Urinary bladder (tissue), 4 donors: Measurements from ENCODE around the gene ADPRM. TPM values are rescaled to one million over a fixed set of nuclear protein-coding genes. Genes with fewer than 3 reads are reported as not detected.
A peak's percentile ranks its signal among the peaks of the same experiment; 100 is the strongest.
"Not testable (repeated sequence)": the region's sequence is repeated elsewhere in the genome, so short reads cannot be mapped to it uniquely, and the experiment has no call there.

Experiments
- DNase-seq: peaks from one replicate; pipeline ENCODE4 v3.0.0-alpha.2; 2015; ENCODE audit errors: extremely low spot score
- H3K27ac ChIP-seq: one replicate; pipeline ENCODE4 v1.5.1; 2013; ENCODE audit warnings: low read depth, mild to moderate bottlenecking, moderate library complexity
- H3K36me3 ChIP-seq: one replicate; pipeline ENCODE4 v1.6.1; 2013; ENCODE audit warnings: mild to moderate bottlenecking, moderate library complexity; ENCODE audit not compliant: insufficient read depth
- H3K4me1 ChIP-seq: one replicate; pipeline ENCODE4 v1.6.1; 2013; ENCODE audit warnings: mild to moderate bottlenecking, moderate library complexity; ENCODE audit not compliant: insufficient read depth
- H3K4me3 ChIP-seq: one replicate; pipeline ENCODE4 v1.5.1; 2013; ENCODE audit warnings: low read depth, low read length
- WGBS: extraction: QIAGEN DNeasy Blood & Tissue Kit; methylation state at CpG from one replicate; pipeline ENCODE4 v1.1.7; 2013; 5-methylcytosine and 5-hydroxymethylcytosine counted together
- polyA plus RNA-seq: library from polyadenylated mRNA; stranded (reverse); fragments of 200-250 nt; gene quantifications from one replicate; pipeline ENCODE4 v1.2.3, GENCODE V29; 2013
- total RNA-seq: library from RNA; depleted of rRNA; stranded (reverse); fragments of >200 nt; gene quantifications from one replicate; pipeline ENCODE4 v1.2.3, GENCODE V29; 2014
- donor health status: healthy with polysubstance abuse.
- donor health status: healthy.

ADPRM gene
- total and polyA plus RNA-seq, 2 donors, result 9.9 to 17.9 TPM

- H3K27ac ChIP-seq, result no peak overlapping the region
- whole genome bisulfite sequencing, result 87% methylated on average over 11 of the region's 11 CpGs
- DNase-seq, result no peak
- H3K4me3 ChIP-seq, result no peak overlapping the region
- peaks cover 5% of the 10 kb centered on the region for H3K36me3 ChIP-seq
- H3K4me1 ChIP-seq, result no peaks in the 10 kb centered on the region
These were observed 27.3 kb downstream of the ADPRM start for GRCh38 chr17:10724546-10725195.

DNA sequence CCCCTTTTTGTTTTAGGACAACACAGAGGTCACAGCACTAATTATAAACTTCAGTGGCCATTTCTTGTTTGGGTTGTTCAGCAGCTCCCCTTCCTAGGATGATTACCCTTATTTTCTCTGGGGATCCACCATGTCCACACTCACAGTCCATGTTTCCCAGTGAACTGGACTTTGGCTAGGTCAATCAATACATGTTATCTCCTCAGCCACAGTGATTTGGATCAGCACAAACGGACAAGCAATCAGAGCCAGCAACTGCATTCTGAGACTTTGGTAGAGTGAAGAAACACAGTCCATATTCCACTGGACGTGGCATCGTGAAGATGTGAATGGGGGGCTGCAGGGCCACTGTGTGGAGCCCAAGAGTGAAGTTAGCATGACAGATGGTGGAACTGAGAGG, 27.9 kb downstream of the ADPRM start:
- no peak for DNase-seq
- H3K36me3 ChIP-seq, result peaks cover 5% of the 10 kb centered on the region
- no peaks in the 10 kb centered on the region for H3K4me1 ChIP-seq
- no peak overlapping the region for H3K27ac ChIP-seq
- 92% methylated on average over 3 of the region's 3 CpGs for WGBS
- H3K4me3 ChIP-seq, result no peak overlapping the region

DNA sequence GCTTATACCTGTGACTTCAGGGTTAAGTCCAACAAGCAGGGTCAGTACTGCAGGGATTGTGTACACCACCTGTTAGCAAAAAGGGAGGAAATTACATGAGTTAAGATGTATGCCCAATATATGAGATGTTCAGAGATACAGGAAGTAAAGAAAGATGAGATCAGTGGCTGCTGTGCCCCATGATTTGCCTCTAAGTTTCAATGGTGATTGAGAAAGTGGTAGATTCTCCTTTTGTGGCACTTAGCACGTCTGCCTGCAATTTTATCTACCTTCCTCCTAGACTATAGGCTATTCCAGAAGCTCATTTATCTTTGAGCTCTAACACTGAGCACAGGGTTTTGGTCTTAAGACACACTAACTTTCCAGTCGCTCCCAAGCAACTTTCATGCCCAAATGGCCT, 28.8 kb downstream of the ADPRM start:
- Histone ChIP-seq H3K4me3 (no peak overlapping the region), H3K27ac (no peak overlapping the region), H3K36me3 (peaks cover 5% of the 10 kb centered on the region), H3K4me1 (no peaks in the 10 kb centered on the region)
- DNase-seq, result no peak
- 62% methylated on average over 2 of the region's 2 CpGs for WGBS

DNA sequence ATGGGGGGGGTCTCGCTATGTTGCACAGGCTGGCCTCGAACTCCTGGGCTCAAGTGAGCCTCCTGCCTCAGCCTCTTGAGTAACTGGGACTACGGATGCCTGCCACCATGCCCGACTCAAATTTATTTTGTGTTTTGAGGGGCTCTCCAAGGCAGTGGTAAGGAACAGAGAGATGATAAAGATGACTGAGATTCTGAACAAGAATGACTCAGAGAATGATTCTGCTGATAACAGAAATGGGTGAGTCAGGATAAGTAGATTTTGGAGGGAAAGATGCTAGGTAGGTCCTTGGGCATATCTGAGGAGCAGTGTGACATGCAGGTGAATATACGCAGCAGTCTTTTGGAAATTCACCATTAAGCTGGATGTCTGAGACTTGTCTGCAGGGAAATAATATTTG, 29.8 kb downstream of the ADPRM start:
- Histone ChIP-seq H3K4me1 (no peaks in the 10 kb centered on the region), H3K36me3 (peaks cover 5% of the 10 kb centered on the region), H3K4me3 (no peak overlapping the region), H3K27ac (no peak overlapping the region)
- 81% methylated on average over 5 of the region's 5 CpGs for WGBS
- DNase-seq, result no peak

- Histone ChIP-seq H3K4me1 (no peaks in the 10 kb centered on the region), H3K27ac (no peak overlapping the region), H3K36me3 (peaks cover 5% of the 10 kb centered on the region), H3K4me3 (no peak overlapping the region)
- no peak for DNase-seq
- WGBS, result 95% methylated on average over 10 of the region's 10 CpGs
These were observed 31.0 kb downstream of the ADPRM start for GRCh38 chr17:10728331-10728892.

- Histone ChIP-seq H3K4me3 (peak within 1 kb of the TSS; percentile 50), H3K36me3 (peaks cover 5% of the 10 kb centered on the region), H3K27ac (peak within 1 kb of the TSS; percentile 90), H3K4me1 (no peaks in the 10 kb centered on the region)
- DNase-seq, result peak; percentile 17
- WGBS, result 1% methylated on average over 79 of the region's 79 CpGs
These were observed 32.2 kb downstream of the ADPRM start, which contains the start of gene TMEM220 for GRCh38 chr17:10729334-10730193. Gene TMEM220 (minus strand): TSS chr17:10730023. CDS start chr17:10729851, 172 bp downstream.

DNA sequence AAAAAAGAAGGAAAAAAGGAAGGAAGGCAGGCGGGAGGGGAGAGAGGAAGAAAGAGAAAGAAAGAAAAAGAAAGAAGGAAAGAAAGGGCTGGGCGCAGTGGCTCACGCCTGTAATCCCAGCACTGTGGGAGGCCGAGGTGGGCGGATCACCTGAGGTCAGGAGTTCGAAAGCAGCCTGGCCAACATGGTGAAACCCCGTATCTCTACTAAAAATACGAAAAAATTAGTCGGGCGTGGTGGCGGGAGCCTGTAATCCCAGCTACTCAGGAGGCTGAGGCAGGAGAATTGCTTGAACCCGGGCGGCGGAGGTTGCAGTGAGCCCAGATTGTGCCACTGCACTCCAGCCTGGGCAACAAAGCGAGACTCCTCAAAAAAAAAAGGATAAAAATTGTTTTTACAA, 32.9 kb downstream of the ADPRM start:
- 12% methylated on average over 15 of the region's 15 CpGs for WGBS
- not testable (repeated sequence) for H3K36me3 ChIP-seq, H3K4me1 ChIP-seq, DNase-seq, H3K27ac ChIP-seq
- H3K4me3 ChIP-seq, result peak overlapping the region; percentile 50

GRCh38 chr17:10731408-10731879, 34.0 kb downstream of the ADPRM start:
- Histone ChIP-seq H3K4me3 (no peak overlapping the region), H3K4me1 (no peaks in the 10 kb centered on the region), H3K27ac (no peak overlapping the region), H3K36me3 (no peaks in the 10 kb centered on the region)
- 90% methylated on average over 6 of the region's 6 CpGs for WGBS
- DNase-seq, result no peak

- DNase-seq, H3K4me1 ChIP-seq, H3K27ac ChIP-seq, H3K36me3 ChIP-seq, H3K4me3 ChIP-seq: not testable (repeated sequence)
- 87% methylated on average over 6 of the region's 6 CpGs for WGBS
These were observed 34.7 kb downstream of the ADPRM start for GRCh38 chr17:10732121-10732520.

DNA sequence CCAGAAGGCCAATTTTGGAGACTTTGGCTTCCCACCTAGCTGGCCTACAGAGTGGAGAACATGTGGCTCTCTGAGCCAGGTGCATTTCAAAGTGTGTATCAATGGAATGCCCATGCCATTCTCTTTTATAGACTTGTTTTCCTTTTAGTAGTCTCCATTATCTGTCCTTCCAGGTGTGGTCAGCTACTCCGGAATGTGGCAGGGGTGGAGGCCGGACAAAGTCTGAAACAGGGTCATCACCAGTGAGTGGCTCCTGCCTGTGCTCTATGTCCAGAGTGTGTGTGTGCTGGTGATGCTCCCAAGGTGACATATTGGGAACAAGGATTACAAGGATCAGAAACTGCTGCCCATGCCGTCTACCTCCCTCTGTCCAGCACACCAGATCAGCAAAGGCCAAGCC, 36.3 kb downstream of the ADPRM start:
- no peak overlapping the region for H3K27ac ChIP-seq
- H3K4me3 ChIP-seq, result no peak overlapping the region
- WGBS, result 92% methylated on average over 3 of the region's 3 CpGs
- no peaks in the 10 kb centered on the region for H3K4me1 ChIP-seq
- H3K36me3 ChIP-seq, result no peaks in the 10 kb centered on the region
- no peak for DNase-seq

GRCh38 chr17:10735251-10735650, 37.9 kb downstream of the ADPRM start:
- H3K4me1 ChIP-seq, result no peaks in the 10 kb centered on the region
- no peak overlapping the region for H3K4me3 ChIP-seq
- no peak for DNase-seq
- no peak overlapping the region for H3K27ac ChIP-seq
- WGBS, result 73% methylated on average over 2 of the region's 2 CpGs
- H3K36me3 ChIP-seq, result no peaks in the 10 kb centered on the region

DNA sequence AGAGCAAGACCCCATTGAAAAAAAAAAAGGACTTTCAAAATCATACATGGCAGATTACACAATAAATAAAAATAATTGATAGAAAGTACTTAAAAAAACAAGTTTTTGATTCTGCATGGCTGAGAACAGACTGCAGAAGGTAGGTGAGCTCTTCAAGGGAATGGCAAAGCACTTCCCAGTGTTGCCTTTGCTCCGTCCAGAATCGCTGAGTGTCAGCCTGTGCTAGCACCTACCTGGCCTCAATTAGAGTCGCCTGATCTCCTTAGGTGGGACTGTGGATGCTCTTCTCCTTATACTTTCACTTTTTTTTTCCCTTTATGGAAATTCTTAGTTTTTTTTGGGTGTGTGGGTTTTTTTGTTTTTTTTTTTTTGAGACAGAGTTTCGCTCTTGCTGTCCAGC, 38.4 kb downstream of the ADPRM start:
- DNase-seq, result no peak
- H3K4me1 ChIP-seq, result no peaks in the 10 kb centered on the region
- H3K27ac ChIP-seq, result no peak overlapping the region
- 94% methylated on average over 4 of the region's 4 CpGs for WGBS
- H3K36me3 ChIP-seq, result no peaks in the 10 kb centered on the region
- H3K4me3 ChIP-seq, result no peak overlapping the region

DNA sequence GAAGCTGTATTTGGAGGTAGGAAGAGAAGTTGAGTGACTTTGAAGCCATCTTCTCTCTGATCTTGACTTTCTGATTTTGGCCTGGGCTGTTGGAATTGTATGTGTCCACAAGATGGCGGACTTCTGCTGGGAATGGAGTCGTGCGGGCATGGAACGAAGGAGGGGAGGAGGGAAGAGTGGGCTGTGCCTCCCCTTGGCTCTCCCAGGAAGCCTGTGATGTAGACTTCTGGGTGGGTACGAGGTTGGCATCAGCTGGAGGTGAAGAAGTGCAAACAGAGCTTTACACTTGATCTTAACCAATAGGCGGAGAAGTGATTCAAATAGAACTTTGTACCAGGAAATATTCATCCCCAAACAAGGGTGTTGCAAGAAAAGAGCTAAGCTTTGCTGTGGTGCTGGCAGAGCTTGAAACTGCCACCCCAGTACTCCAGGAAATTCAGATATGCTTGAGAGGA, 39.8 kb downstream of the ADPRM start:
- WGBS, result 14% methylated on average over 6 of the region's 6 CpGs
- peak; percentile 56 for DNase-seq
- H3K4me3 ChIP-seq, result no peak overlapping the region
- no peaks in the 10 kb centered on the region for H3K4me1 ChIP-seq
- no peaks in the 10 kb centered on the region for H3K36me3 ChIP-seq
- H3K27ac ChIP-seq, result no peak overlapping the region

- 79% methylated on average over 3 of the region's 3 CpGs for WGBS
- H3K4me1 ChIP-seq, result no peaks in the 10 kb centered on the region
- no peak overlapping the region for H3K27ac ChIP-seq
- no peaks in the 10 kb centered on the region for H3K36me3 ChIP-seq
- DNase-seq, result no peak
- H3K4me3 ChIP-seq, result no peak overlapping the region
These were observed 40.3 kb downstream of the ADPRM start for GRCh38 chr17:10737736-10738135.
